Measurements from ENCODE around the gene TRIM67. TPM values are rescaled to one million over a fixed set of nuclear protein-coding genes. Genes with fewer than 3 reads are reported as not detected.

TRIM67 gene
- total and polyA plus RNA-seq, 9 of the 15 experiments (the other 6 are each of a cell fraction or from before 2014, with no cell fraction given), result 0.04 to 0.60 (median 0.31) TPM

- TF ChIP-seq LARP7 (IDR thresholded peaks at IDR 0.05), result no peak
- TF ChIP-seq HDAC1 (IDR thresholded peaks at IDR 0.05), result no peak
- peak; percentile 65; the same call in 1 of the 2 replicates for TF ChIP-seq RB1 (IDR thresholded peaks at IDR 0.05; ENCODE audit: low read depth)
- TF ChIP-seq NRF1 (conservative IDR thresholded peaks at IDR 0.05 in 1 of 2, IDR thresholded peaks at IDR 0.05 in 1 of 2), result 0 out of 4 replicates have a peak, but pooled peaks have one; percentile 26 to 27
- TF ChIP-seq PHF20 (IDR thresholded peaks at IDR 0.05; ENCODE audit: partially characterized antibody), result peak; percentile 36
- TF ChIP-seq THAP7 (CRISPR knock-in tag; IDR thresholded peaks at IDR 0.05), result no peak
- TF ChIP-seq GABPA (tag; conservative IDR thresholded peaks at IDR 0.05; ENCODE audit: low read depth), result peak; percentile 62
- peak; percentile 54; the same call in 1 of the 2 replicates for TF ChIP-seq ZBTB33 (CRISPR knock-in tag; IDR thresholded peaks at IDR 0.05)
- 0 out of 2 replicates have a peak, but pooled peaks have one; percentile 4 for TF ChIP-seq ETS1 (conservative IDR thresholded peaks at IDR 0.05; ENCODE audit: control insufficient read depth, low read depth, low read length)
- 0 out of 2 replicates have a peak, but pooled peaks have one; percentile 51 for TF ChIP-seq ZNF224 (CRISPR knock-in tag; IDR thresholded peaks at IDR 0.05)
- peak; percentile 41; the same call in 1 of the 2 replicates for TF ChIP-seq ATF7 (IDR thresholded peaks at IDR 0.05)
- TF ChIP-seq RAD21 (CRISPR knock-in tag; conservative IDR thresholded peaks at IDR 0.05 in 1 of 2, IDR thresholded peaks at IDR 0.05 in 1 of 2), result peak; percentile 99
- 0 out of 4 replicates have a peak, but pooled peaks of 1 of the 2 experiments have one; percentile 14 for TF ChIP-seq MLLT1 (IDR thresholded peaks at IDR 0.05)
- TF ChIP-seq IRF2 (CRISPR knock-in tag; IDR thresholded peaks at IDR 0.05), result no peak
- peak; percentile 41; the same call in 1 of the 2 replicates for TF ChIP-seq SMAD4 (CRISPR knock-in tag; conservative IDR thresholded peaks at IDR 0.05)
- TF ChIP-seq ZMIZ1 (IDR thresholded peaks at IDR 0.05; ENCODE audit: low read depth in 2 of 2, low read length in 2 of 2), result 0 out of 4 replicates have a peak, but pooled peaks of 1 of the 2 experiments have one; percentile 24
These were observed 49.4 kb downstream of the TRIM67 start (continued) for GRCh38 chr1:231211005-231211857.

Measured in K562 (cell line).